Measurements from ENCODE around the gene SLC6A6.

SLC6A6 gene

GRCh38 chr3:14422016-14422963 lies 19.9 kb downstream of the SLC6A6 start:
- DNase-seq = no peak

GRCh38 chr3:14423197-14423743 lies 20.9 kb downstream of the SLC6A6 start:
- DNase-seq = no peak

- no peak for DNase-seq
Observed at GRCh38 chr3:14423963-14424362, 21.6 kb downstream of the SLC6A6 start.

GRCh38 chr3:14424711-14425580 lies 22.5 kb downstream of the SLC6A6 start:
- DNase-seq = no peak

GRCh38 chr3:14425581-14426304 lies 23.3 kb downstream of the SLC6A6 start:
- no peak for DNase-seq

- no peak for DNase-seq
Observed at GRCh38 chr3:14426305-14426620, 23.9 kb downstream of the SLC6A6 start.

GRCh38 chr3:14428087-14429033 lies 26.0 kb downstream of the SLC6A6 start:
- no peak for DNase-seq

- DNase-seq = no peak
Observed at GRCh38 chr3:14429237-14429636, 26.8 kb downstream of the SLC6A6 start.

- DNase-seq = no peak
Observed at GRCh38 chr3:14429640-14430039, 27.2 kb downstream of the SLC6A6 start.

GRCh38 chr3:14430053-14430452 lies 27.6 kb downstream of the SLC6A6 start:
- no peak for DNase-seq

GRCh38 chr3:14430706-14431451 lies 28.5 kb downstream of the SLC6A6 start:
- DNase-seq = no peak

GRCh38 chr3:14431452-14431916 lies 29.1 kb downstream of the SLC6A6 start:
- no peak for DNase-seq

GRCh38 chr3:14431917-14432834 lies 29.8 kb downstream of the SLC6A6 start:
- peak; percentile 85 for DNase-seq

GRCh38 chr3:14433106-14433505 lies 30.7 kb downstream of the SLC6A6 start:
- DNase-seq = no peak

GRCh38 chr3:14434126-14434497 lies 31.7 kb downstream of the SLC6A6 start:
- DNase-seq = no peak

- no peak for DNase-seq
Observed at GRCh38 chr3:14434498-14435151, 32.2 kb downstream of the SLC6A6 start.

GRCh38 chr3:14435175-14436014 lies 33.0 kb downstream of the SLC6A6 start:
- DNase-seq = no peak

- DNase-seq = no peak
Observed at GRCh38 chr3:14436954-14437281, 34.5 kb downstream of the SLC6A6 start.

All from fibroblast of skin of abdomen (primary cell).